ENCODE measurements around the gene GPR35. TPM values are rescaled to one million over a fixed set of nuclear protein-coding genes. Genes with fewer than 3 reads are reported as not detected.

GPR35 gene
- polyA plus RNA-seq, 1 of the 3 experiments (the other 2 are of a cell fraction), result 1.2 TPM

DNA sequence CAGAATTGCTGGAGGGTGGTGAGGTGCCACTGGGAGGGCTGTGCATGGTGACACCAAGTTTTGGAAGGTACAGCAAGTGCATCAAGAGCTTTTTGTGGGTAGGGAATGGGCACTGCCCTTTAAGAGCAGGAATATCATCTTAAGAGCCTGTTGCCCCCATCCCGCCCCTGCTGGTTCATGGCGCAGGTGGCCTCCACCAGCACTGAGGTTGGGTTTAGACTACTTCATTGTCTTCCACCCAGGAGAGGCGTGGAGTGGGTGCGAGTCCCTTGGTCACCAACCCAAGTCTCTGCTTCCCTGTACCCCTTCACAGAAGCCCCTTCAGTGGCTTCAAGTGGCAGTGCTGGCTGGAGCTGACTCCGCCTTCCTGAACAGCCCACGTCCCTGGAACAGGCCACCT is 49.2 kb upstream of the GPR35 start (continued):
- TF ChIP-seq, protein P1, sequence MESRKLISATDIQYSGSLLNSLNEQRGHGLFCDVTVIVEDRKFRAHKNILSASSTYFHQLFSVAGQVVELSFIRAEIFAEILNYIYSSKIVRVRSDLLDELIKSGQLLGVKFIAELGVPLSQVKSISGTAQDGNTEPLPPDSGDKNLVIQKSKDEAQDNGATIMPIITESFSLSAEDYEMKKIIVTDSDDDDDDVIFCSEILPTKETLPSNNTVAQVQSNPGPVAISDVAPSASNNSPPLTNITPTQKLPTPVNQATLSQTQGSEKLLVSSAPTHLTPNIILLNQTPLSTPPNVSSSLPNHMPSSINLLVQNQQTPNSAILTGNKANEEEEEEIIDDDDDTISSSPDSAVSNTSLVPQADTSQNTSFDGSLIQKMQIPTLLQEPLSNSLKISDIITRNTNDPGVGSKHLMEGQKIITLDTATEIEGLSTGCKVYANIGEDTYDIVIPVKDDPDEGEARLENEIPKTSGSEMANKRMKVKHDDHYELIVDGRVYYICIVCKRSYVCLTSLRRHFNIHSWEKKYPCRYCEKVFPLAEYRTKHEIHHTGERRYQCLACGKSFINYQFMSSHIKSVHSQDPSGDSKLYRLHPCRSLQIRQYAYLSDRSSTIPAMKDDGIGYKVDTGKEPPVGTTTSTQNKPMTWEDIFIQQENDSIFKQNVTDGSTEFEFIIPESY (IDR thresholded peaks at IDR 0.05; ENCODE audit: borderline replicate concordance, low read depth), result no peak
- TF ChIP-seq POLR2AphosphoS5 (IDR thresholded peaks at IDR 0.05; ENCODE audit: low read depth, low read length), result no peak
- TF ChIP-seq JUND (IDR thresholded peaks at IDR 0.05), result no peak
- no peak for TF ChIP-seq GABPA (IDR thresholded peaks at IDR 0.05; ENCODE audit: low read depth)
- TF ChIP-seq RAD21 (IDR thresholded peaks at IDR 0.05; ENCODE audit: low read length), result no peak
- TF ChIP-seq, protein P2, sequence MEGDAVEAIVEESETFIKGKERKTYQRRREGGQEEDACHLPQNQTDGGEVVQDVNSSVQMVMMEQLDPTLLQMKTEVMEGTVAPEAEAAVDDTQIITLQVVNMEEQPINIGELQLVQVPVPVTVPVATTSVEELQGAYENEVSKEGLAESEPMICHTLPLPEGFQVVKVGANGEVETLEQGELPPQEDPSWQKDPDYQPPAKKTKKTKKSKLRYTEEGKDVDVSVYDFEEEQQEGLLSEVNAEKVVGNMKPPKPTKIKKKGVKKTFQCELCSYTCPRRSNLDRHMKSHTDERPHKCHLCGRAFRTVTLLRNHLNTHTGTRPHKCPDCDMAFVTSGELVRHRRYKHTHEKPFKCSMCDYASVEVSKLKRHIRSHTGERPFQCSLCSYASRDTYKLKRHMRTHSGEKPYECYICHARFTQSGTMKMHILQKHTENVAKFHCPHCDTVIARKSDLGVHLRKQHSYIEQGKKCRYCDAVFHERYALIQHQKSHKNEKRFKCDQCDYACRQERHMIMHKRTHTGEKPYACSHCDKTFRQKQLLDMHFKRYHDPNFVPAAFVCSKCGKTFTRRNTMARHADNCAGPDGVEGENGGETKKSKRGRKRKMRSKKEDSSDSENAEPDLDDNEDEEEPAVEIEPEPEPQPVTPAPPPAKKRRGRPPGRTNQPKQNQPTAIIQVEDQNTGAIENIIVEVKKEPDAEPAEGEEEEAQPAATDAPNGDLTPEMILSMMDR (IDR thresholded peaks at IDR 0.05), result no peak
- TF ChIP-seq FOSL2 (IDR thresholded peaks at IDR 0.05; ENCODE audit: borderline replicate concordance, low read depth), result no peak
- TF ChIP-seq MXI1 (IDR thresholded peaks at IDR 0.05; ENCODE audit: low read depth, low read length), result no peak
- no peak for TF ChIP-seq MEF2A (IDR thresholded peaks at IDR 0.05; ENCODE audit: borderline replicate concordance, low read depth)
- no peak for TF ChIP-seq IRF3 (IDR thresholded peaks at IDR 0.05; ENCODE audit: low read depth, low read length)
- no peak for TF ChIP-seq SIN3A (IDR thresholded peaks at IDR 0.05; ENCODE audit: borderline replicate concordance, low read depth, low read length)
- TF ChIP-seq FOXM1 (IDR thresholded peaks at IDR 0.05; ENCODE audit: low read depth), result no peak
- no peak for TF ChIP-seq EZH2phosphoT487 (IDR thresholded peaks at IDR 0.05; ENCODE audit: borderline replicate concordance, low read depth)

DNA sequence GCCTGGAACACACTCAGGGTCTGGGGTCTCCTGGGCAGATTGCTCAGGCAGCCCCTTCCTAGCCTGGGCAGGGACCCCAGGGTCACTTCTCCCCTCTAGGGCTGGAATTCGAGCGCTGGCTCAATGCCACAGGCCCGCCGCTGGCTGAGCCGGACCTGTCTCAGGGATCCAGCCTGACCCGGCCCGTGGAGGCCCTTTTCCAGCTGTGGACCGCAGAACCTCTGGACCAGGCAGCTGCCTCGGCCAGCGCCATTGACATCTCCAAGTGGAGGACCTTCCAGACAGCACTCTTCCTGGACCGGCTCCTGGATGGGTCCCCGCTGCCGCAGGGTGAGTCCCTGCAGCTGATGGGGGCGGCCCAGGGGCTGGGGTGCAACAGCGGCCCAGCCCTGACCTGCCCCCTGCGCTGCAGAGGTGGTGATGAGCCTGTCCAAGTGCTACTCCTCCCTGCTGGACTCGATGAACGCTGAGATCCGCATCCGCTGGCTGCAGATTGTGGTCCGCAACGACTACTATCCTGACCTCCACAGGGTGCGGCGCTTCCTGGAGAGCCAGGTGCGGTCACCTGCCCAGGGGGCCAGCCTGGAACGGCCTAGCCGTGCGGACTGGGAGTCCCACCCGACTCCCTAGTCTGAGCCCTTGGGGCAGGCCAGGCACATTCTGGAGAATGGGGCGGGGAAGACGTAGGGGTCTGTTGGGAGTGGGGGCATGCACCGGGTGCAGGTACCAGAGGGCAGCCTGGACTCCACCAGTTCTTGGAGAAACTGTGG is 48.7 kb upstream of the GPR35 start:
- H3F3A ChIP-seq (replicated peaks; ENCODE audit: insufficient read depth), result peaks cover 3% of the 10 kb centered on the region
- H3K36me3 ChIP-seq (replicated peaks in 1 of 2; ENCODE audit: control insufficient read depth in 1 of 2, insufficient read depth in 2 of 2, low read length in 1 of 2), result peaks cover 4 to 45% of the 10 kb centered on the region in 2 experiments
- H3K4me3 ChIP-seq (ENCODE audit: low read depth in 2 of 2, low read length in 1 of 2), result no peak overlapping the region
- H3K9me2 ChIP-seq, result no peaks in the 10 kb centered on the region
- CTCF ChIA-PET, result interaction anchor here (1.9 to 3.1 kb wide), 2 partner anchors 10 to 62 kb away, joined by 6 to 14 read pairs; no protein-coding TSS in a partner anchor
- H4K20me1 ChIP-seq (ENCODE audit: insufficient read depth), result peaks cover 17% of the 10 kb centered on the region; the same call in 1 of the 2 replicates
- H2AFZ ChIP-seq (ENCODE audit: low read depth), result no peak overlapping the region
- TF ChIP-seq TEAD4 (IDR thresholded peaks at IDR 0.05; ENCODE audit: borderline replicate concordance, insufficient read depth), result no peak
- TF ChIP-seq NFIC (IDR thresholded peaks at IDR 0.05; ENCODE audit: borderline replicate concordance), result no peak
- no peak for TF ChIP-seq RCOR1 (IDR thresholded peaks at IDR 0.05; ENCODE audit: low read length)
- no peak for TF ChIP-seq EZH2phosphoT487 (IDR thresholded peaks at IDR 0.05; ENCODE audit: borderline replicate concordance, low read depth)
- no peak for TF ChIP-seq YY1 (IDR thresholded peaks at IDR 0.05; ENCODE audit: low read depth)
- TF ChIP-seq GATA2 (CRISPR knock-in tag; IDR thresholded peaks at IDR 0.05), result no peak
- H3K4me2 ChIP-seq, result no peak overlapping the region
- peaks cover 24% of the 10 kb centered on the region; the same call in 1 of the 2 replicates for H3K79me2 ChIP-seq (ENCODE audit: insufficient read depth)
- no peak for DNase-seq
- H3K27me3 ChIP-seq (ENCODE audit: insufficient read depth), result no peaks in the 10 kb centered on the region
- no peak overlapping the region for H3K9ac ChIP-seq
- no peak overlapping the region for H3K27ac ChIP-seq (ENCODE audit: low read depth in 2 of 2, low read length in 1 of 2)
- no peaks in the 10 kb centered on the region for H3K9me3 ChIP-seq
- POLR2A ChIA-PET, result no interaction called here
- 93% methylated on average over 2 of the region's 32 CpGs for WGBS (ENCODE audit: low lambda C conversion rate)
- peaks cover 0 to 7% of the 10 kb centered on the region in 2 experiments; a peak in 1 of 4 replicates for H3K4me1 ChIP-seq (ENCODE audit: control insufficient read depth in 1 of 2, insufficient read depth in 2 of 2, low read depth in 1 of 2, low read length in 1 of 2)

Measured in SK-N-SH (cell line).